B cell (primary cell): Measurements from ENCODE around the gene PDGFRA. TPM values are rescaled to one million over a fixed set of nuclear protein-coding genes. Genes with fewer than 3 reads are reported as not detected.

Experiments
- ATAC-seq: fragments of 200-7000 bp; cut with Tn5 transposase; one replicate; pipeline ENCODE4 v1.10.0; 2021; ENCODE audit warnings: low read depth, mild to moderate bottlenecking, moderate number of reproducible peaks, moderate library complexity
- CTCF ChIA-PET: fragments of 350-600 bp; sonication (Branson Sonifier 250); formaldehyde crosslinking; loops from one replicate; lab custom pipeline; 2021; ENCODE audit warnings: antibody characterized with exemption, inconsistent platforms; lab: Charles Lee
- POLR2A ChIA-PET: fragments of 350-600 bp; sonication (Branson Sonifier 250); formaldehyde crosslinking; loops from one replicate; lab custom pipeline; 2021; ENCODE audit warnings: antibody characterized with exemption; lab: Charles Lee
- DNase-seq: peaks from one replicate; pipeline ENCODE4 v3.0.0; 2013
- H2AFZ ChIP-seq: 2 replicates; pipeline ENCODE4 v1.6.1; 2012; ENCODE audit warnings: mild to moderate bottlenecking, low read depth, low read length; ENCODE audit not compliant: insufficient read depth, poor library complexity, severe bottlenecking
- H3K27ac ChIP-seq, 2 donors: 1 replicate in 1 of 2; 2 replicates in 1 of 2; pipeline ENCODE4 v1.5.1; 2012 to 2013; ENCODE audit warnings: low read length in 2 of 2, mild to moderate bottlenecking in 2 of 2, moderate library complexity in 1 of 2
- H3K27me3 ChIP-seq, 4 experiments: fragments of 200-600 bp in 1 of 4; sonication (generic) in 1 of 4; replicated peaks in 1 of 4; 1 replicate in 2 of 4; 2 replicates in 2 of 4; pipeline versions ENCODE4 v1.6.1 to v1.7.0; 2013 to 2016; ENCODE audit warnings: low read length in 3 of 4, mild to moderate bottlenecking in 2 of 4, mixed read lengths in 1 of 4, moderate library complexity in 1 of 4; ENCODE audit not compliant: insufficient read depth in 4 of 4, control insufficient read depth in 3 of 4; ENCODE audit errors: control extremely low read depth in 1 of 4
- H3K36me3 ChIP-seq, 2 experiments: replicated peaks in 1 of 2; 1 replicate in 1 of 2; 2 replicates in 1 of 2; pipeline versions ENCODE4 v1.6.1 to v1.7.1; 2013; ENCODE audit warnings: low read length in 1 of 2; ENCODE audit not compliant: insufficient read depth in 2 of 2, control insufficient read depth in 1 of 2; ENCODE audit errors: control extremely low read depth in 1 of 2, extremely low read depth in 1 of 2
- H3K4me1 ChIP-seq, 2 donors: fragments of 200-600 bp in 1 of 2; sonication (generic) in 1 of 2; 1 replicate in 1 of 2; 2 replicates in 1 of 2; pipeline versions ENCODE4 v1.5.1 to v1.6.1; 2013 to 2017; ENCODE audit warnings: low read length in 2 of 2; ENCODE audit not compliant: control insufficient read depth in 2 of 2, insufficient read depth in 2 of 2
- H3K4me2 ChIP-seq: replicated peaks from 2 replicates; pipeline ENCODE3; 2012; ENCODE audit warnings: mild to moderate bottlenecking, low read depth, low read length; ENCODE audit not compliant: poor library complexity, severe bottlenecking
- H3K4me3 ChIP-seq, 5 experiments: fragments of 200-600 bp in 1 of 5; sonication (generic) in 1 of 5; 1 replicate in 3 of 5; 2 replicates in 2 of 5; pipeline versions ENCODE4 v1.5.1 to v1.7.0; 2011 to 2016; ENCODE audit warnings: low read length in 4 of 5, mild to moderate bottlenecking in 4 of 5, low read depth in 2 of 5, control low read depth in 1 of 5, moderate library complexity in 1 of 5; ENCODE audit not compliant: insufficient read depth in 1 of 5; ENCODE audit errors: control extremely low read depth in 1 of 5, extremely low read depth in 1 of 5
- H3K79me2 ChIP-seq: fragments of 200-600 bp; sonication (generic); one replicate; pipeline ENCODE4 v1.6.0; 2016; ENCODE audit warnings: low read length; ENCODE audit not compliant: control insufficient read depth, insufficient read depth
- H3K9ac ChIP-seq: fragments of 200-600 bp; sonication (generic); 2 replicates; pipeline ENCODE4 v1.6.1; 2017; ENCODE audit warnings: mild to moderate bottlenecking, low read length, moderate library complexity
- H3K9me3 ChIP-seq, 3 donors: one replicate each; pipeline versions ENCODE4 v1.6.1 to v1.7.1; 2013; ENCODE audit warnings: low read length in 2 of 3; ENCODE audit not compliant: control insufficient read depth in 2 of 3, insufficient read depth in 1 of 3; ENCODE audit errors: control extremely low read depth in 1 of 3
- H4K20me1 ChIP-seq: 2 replicates; pipeline ENCODE4 v1.6.0; 2012; ENCODE audit warnings: mild to moderate bottlenecking, low read length; ENCODE audit not compliant: insufficient read depth, control insufficient read depth, poor library complexity, severe bottlenecking
- H3K27ac Mint-ChIP-seq: one replicate; pipeline ENCODE4 v1.8.0; 2021; ENCODE audit warnings: mixed read lengths
- H3K27me3 Mint-ChIP-seq: one replicate; pipeline ENCODE4 v1.8.0; 2021; ENCODE audit warnings: mixed read lengths
- H3K4me1 Mint-ChIP-seq: one replicate; pipeline ENCODE4 v1.8.0; 2021; ENCODE audit warnings: mixed read lengths
- H3K4me3 Mint-ChIP-seq: one replicate; pipeline ENCODE4 v1.8.0; 2021; ENCODE audit warnings: mixed read lengths
- H3K9me3 Mint-ChIP-seq: one replicate; pipeline ENCODE4 v1.8.0; 2022; ENCODE audit warnings: mixed read lengths; ENCODE audit not compliant: insufficient read depth
- CTCF ChIP-seq: fragments of 200-600 bp; IDR thresholded peaks from one replicate; pipeline ENCODE4 v1.8.0; 2022; ENCODE audit warnings: antibody characterized with exemption, mild to moderate bottlenecking
- EZH2 ChIP-seq: IDR thresholded peaks from 2 replicates; pipeline ENCODE4 v1.6.1; 2012; ENCODE audit warnings: borderline replicate concordance, low read depth, mild to moderate bottlenecking, moderate library complexity, low read length; ENCODE audit not compliant: insufficient read depth, poor library complexity, severe bottlenecking
- WGBS: methylation state at CpG from one replicate; pipeline ENCODE4 v1.1.5; 2013; ENCODE audit warnings: missing lambda C conversion rate; ENCODE audit not compliant: insufficient coverage; 5-methylcytosine and 5-hydroxymethylcytosine counted together
- intact Hi-C: fragments of 100-400 bp; cut with micrococcal nuclease; formaldehyde crosslinking; loops from one replicate; pipeline ENCODE4 v1.10.0; 2022
- polyA plus RNA-seq: library from polyadenylated mRNA; depleted of rRNA; stranded (reverse); fragments of >200 nt; gene quantifications from 2 replicates; pipeline ENCODE4 v1.2.3, GENCODE V29; 2012
- total RNA-seq, 2 donors: library from RNA; stranded (reverse); fragments of 120-200 nt in 1 of 2; gene quantifications; 1 replicate in 1 of 2; 2 replicates in 1 of 2; pipeline versions ENCODE4 v1.2.3 to v1.2.4, GENCODE V29; 2013 to 2022

Gene PDGFRA
- total and polyA plus RNA-seq, 2 donors (not counting 1 experiment from before 2014, with no cell fraction given) = not detected

GRCh38 chr4:54197926-54198325 lies 31.2 kb upstream of the PDGFRA start:
- Histone ChIP-seq H3K4me1 (no peaks in the 10 kb centered on the region), H3K27me3 (no peaks in the 10 kb centered on the region), H2AFZ (no peak overlapping the region), H4K20me1 (no peaks in the 10 kb centered on the region), H3K36me3 (no peaks in the 10 kb centered on the region), H3K27ac (no peak overlapping the region), H3K4me2 (no peak overlapping the region), H3K4me3 (no peak overlapping the region), H3K79me2 (no peaks in the 10 kb centered on the region), H3K9ac (no peak overlapping the region), H3K9me3 (peaks cover 0 to 2% (median 0%) of the 10 kb centered on the region in 3 donors)
- POLR2A ChIA-PET = no interaction called here
- no peaks in the 10 kb centered on the region for H3K9me3 Mint-ChIP-seq
- H3K27me3 Mint-ChIP-seq = no peaks in the 10 kb centered on the region
- CTCF ChIA-PET = interaction anchor here (0.7 kb wide), 1 partner anchor 35 kb away, joined by 5 read pairs; no protein-coding TSS in a partner anchor
- DNase-seq (no peak), ATAC-seq (no peak)
- intact Hi-C loops = no loop called here
- no peaks in the 10 kb centered on the region for H3K4me1 Mint-ChIP-seq
- H3K4me3 Mint-ChIP-seq = no peak overlapping the region
- no peak for TF ChIP-seq EZH2
- no peak for TF ChIP-seq CTCF
- no CpG with 5 or more reads among the region's 2 CpGs for WGBS
- H3K27ac Mint-ChIP-seq = no peak overlapping the region

GRCh38 chr4:54199919-54200318 lies 29.2 kb upstream of the PDGFRA start:
- Histone ChIP-seq H3K27ac (no peak overlapping the region), H3K4me3 (no peak overlapping the region), H3K9ac (no peak overlapping the region), H2AFZ (no peak overlapping the region), H3K79me2 (no peaks in the 10 kb centered on the region), H3K4me1 (no peaks in the 10 kb centered on the region), H3K4me2 (no peak overlapping the region), H3K9me3 (peaks cover 0 to 3% (median 0%) of the 10 kb centered on the region in 3 donors), H3K36me3 (no peaks in the 10 kb centered on the region), H4K20me1 (no peaks in the 10 kb centered on the region), H3K27me3 (no peaks in the 10 kb centered on the region)
- TF ChIP-seq EZH2 (no peak), CTCF (no peak)
- no peak for DNase-seq
- ChIA-PET POLR2A (no interaction called here), CTCF (no interaction called here)
- Mint-ChIP-seq H3K27ac (no peak overlapping the region), H3K27me3 (no peaks in the 10 kb centered on the region), H3K4me3 (no peak overlapping the region), H3K4me1 (no peaks in the 10 kb centered on the region), H3K9me3 (no peaks in the 10 kb centered on the region)
- no CpG with 5 or more reads among the region's 5 CpGs for WGBS
- ATAC-seq = no peak
- intact Hi-C loops = no loop called here
